ENCODE data around the gene TNFSF13B.
A peak's percentile ranks its signal among the peaks of the same experiment; 100 is the strongest.
"Not testable (repeated sequence)": the region's sequence is repeated elsewhere in the genome, so short reads cannot be mapped to it uniquely, and the experiment has no call there.

TNFSF13B gene

DNA sequence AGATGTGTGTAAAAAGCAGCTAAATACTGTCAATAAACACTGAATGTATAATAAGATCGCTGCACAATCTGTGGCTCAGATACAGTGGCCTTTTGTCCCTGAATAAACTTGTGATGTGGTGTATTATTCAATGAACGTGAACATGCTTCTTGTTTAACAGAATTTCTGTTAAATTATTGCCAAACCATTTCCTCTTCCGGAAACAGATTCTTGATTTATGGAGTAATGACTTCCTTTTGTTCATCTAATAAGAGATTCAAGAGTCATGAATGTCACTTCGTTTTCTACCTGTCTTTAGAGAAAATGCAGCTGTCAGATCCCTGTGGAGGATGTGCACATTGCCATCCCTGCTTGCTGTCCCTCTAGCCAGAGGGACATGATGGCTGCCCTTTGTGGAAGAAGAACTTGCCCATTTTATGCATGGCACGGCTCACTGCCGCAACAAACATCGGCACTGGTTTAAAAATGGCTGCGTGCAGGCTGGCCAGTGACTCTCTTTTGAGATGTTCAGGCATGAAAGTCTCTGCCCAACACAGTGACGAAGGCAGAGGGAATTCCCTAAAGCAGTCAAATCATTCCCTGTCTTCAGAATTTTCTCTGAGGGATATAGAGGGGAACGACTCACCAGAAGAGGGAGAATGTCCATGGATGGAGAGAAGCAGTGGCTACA, 3.1 kb upstream of the TNFSF13B start:
- no peaks in the 10 kb centered on the region for H3K9me3 ChIP-seq (ENCODE audit: control insufficient read depth, low read length)
- H3K36me3 ChIP-seq (ENCODE audit: control insufficient read depth, insufficient read depth, low read length, severe bottlenecking): no peaks in the 10 kb centered on the region
- DNase-seq (ENCODE audit: low read depth): no peak
- H3K4me3 ChIP-seq (ENCODE audit: low read length): no peak overlapping the region
- no peak overlapping the region for H3K9ac ChIP-seq (ENCODE audit: low read length)
- peaks cover 27% of the 10 kb centered on the region for H3K4me1 ChIP-seq (ENCODE audit: control insufficient read depth, insufficient read depth, low read length)
- H3K27me3 ChIP-seq (replicated peaks; ENCODE audit: control insufficient read depth, insufficient read depth, low read length): no peaks in the 10 kb centered on the region

- DNase-seq (ENCODE audit: low read depth): no peak
- no peaks in the 10 kb centered on the region for H3K36me3 ChIP-seq (ENCODE audit: control insufficient read depth, insufficient read depth, low read length, severe bottlenecking)
Measured at GRCh38 chr13:108267347-108267746, 2.2 kb upstream of the TNFSF13B start.

GRCh38 chr13:108267855-108268254, 1.7 kb upstream of the TNFSF13B start:
- not testable (repeated sequence) for H3K27me3 ChIP-seq (replicated peaks; ENCODE audit: control insufficient read depth, insufficient read depth, low read length); H3K36me3 ChIP-seq (ENCODE audit: control insufficient read depth, insufficient read depth, low read length, severe bottlenecking); H3K4me3 ChIP-seq (ENCODE audit: low read length); DNase-seq (ENCODE audit: low read depth); H3K9me3 ChIP-seq (ENCODE audit: control insufficient read depth, low read length); H3K9ac ChIP-seq (ENCODE audit: low read length)
- H3K4me1 ChIP-seq (ENCODE audit: control insufficient read depth, insufficient read depth, low read length): peaks cover 27% of the 10 kb centered on the region

More at GRCh38 chr13:108267347-108267746, 2.2 kb upstream of the TNFSF13B start:
- peaks cover 27% of the 10 kb centered on the region for H3K4me1 ChIP-seq (ENCODE audit: control insufficient read depth, insufficient read depth, low read length)
- no peak overlapping the region for H3K9ac ChIP-seq (ENCODE audit: low read length)
- no peak overlapping the region for H3K4me3 ChIP-seq (ENCODE audit: low read length)
- H3K27me3 ChIP-seq (replicated peaks; ENCODE audit: control insufficient read depth, insufficient read depth, low read length): no peaks in the 10 kb centered on the region
- H3K9me3 ChIP-seq (ENCODE audit: control insufficient read depth, low read length): no peaks in the 10 kb centered on the region

DNA sequence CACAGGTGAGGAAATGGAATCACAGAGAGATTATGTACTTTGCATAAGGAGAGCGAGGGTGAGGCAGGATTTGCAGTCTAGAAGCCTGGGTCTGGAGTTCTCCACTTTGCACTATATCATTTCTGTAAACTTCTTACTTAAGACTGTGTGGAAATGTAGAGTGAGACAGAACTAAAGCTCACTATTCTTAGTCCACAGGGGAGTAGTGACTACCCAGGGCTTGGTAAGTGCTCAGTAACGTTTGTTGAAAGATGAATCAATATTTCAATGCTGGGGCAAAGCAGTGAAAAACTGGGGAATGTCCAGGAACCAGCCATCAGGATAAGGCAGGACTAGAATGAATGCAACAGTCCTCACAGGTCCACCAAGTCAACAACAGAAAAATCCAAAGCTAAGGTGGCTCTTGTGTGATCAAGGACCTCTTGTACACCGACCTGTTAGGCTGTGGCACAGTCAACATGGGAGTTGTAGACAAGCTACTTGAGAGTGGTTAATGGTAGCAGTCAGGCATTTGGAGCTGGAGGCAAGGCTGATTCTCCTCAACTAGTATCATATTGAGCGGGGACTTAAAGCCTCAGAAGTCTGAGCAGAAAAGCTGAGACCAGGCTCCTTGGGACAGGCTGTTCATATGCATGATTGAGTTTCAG, 929 bp upstream of the TNFSF13B start:
- DNase-seq (ENCODE audit: low read depth): peak; percentile 1
- H3K4me1 ChIP-seq (ENCODE audit: control insufficient read depth, insufficient read depth, low read length): peaks cover 27% of the 10 kb centered on the region
- no peaks in the 10 kb centered on the region for H3K9me3 ChIP-seq (ENCODE audit: control insufficient read depth, low read length)
- no peak overlapping the region for H3K9ac ChIP-seq (ENCODE audit: low read length)
- H3K4me3 ChIP-seq (ENCODE audit: low read length): no peak overlapping the region
- no peaks in the 10 kb centered on the region for H3K27me3 ChIP-seq (replicated peaks; ENCODE audit: control insufficient read depth, insufficient read depth, low read length)
- H3K36me3 ChIP-seq (ENCODE audit: control insufficient read depth, insufficient read depth, low read length, severe bottlenecking): no peaks in the 10 kb centered on the region

- H3K9me3 ChIP-seq (ENCODE audit: control insufficient read depth, low read length): no peaks in the 10 kb centered on the region
- H3K27me3 ChIP-seq (replicated peaks; ENCODE audit: control insufficient read depth, insufficient read depth, low read length): no peaks in the 10 kb centered on the region
- peak overlapping the region; percentile 79 for H3K4me3 ChIP-seq (ENCODE audit: low read length)
- no peaks in the 10 kb centered on the region for H3K36me3 ChIP-seq (ENCODE audit: control insufficient read depth, insufficient read depth, low read length, severe bottlenecking)
- no peak for DNase-seq (ENCODE audit: low read depth)
- H3K4me1 ChIP-seq (ENCODE audit: control insufficient read depth, insufficient read depth, low read length): peaks cover 36% of the 10 kb centered on the region
- peak overlapping the region; percentile 74 for H3K9ac ChIP-seq (ENCODE audit: low read length)
Measured at GRCh38 chr13:108270442-108270841, 924 bp downstream of the TNFSF13B start.

GRCh38 chr13:108272333-108272732, 2.8 kb downstream of the TNFSF13B start:
- DNase-seq (ENCODE audit: low read depth): peak; percentile 25
- Histone ChIP-seq H3K4me3 (ENCODE audit: low read length) (no peak overlapping the region), H3K4me1 (ENCODE audit: control insufficient read depth, insufficient read depth, low read length) (peaks cover 46% of the 10 kb centered on the region), H3K27me3 (replicated peaks; ENCODE audit: control insufficient read depth, insufficient read depth, low read length) (no peaks in the 10 kb centered on the region), H3K36me3 (ENCODE audit: control insufficient read depth, insufficient read depth, low read length, severe bottlenecking) (no peaks in the 10 kb centered on the region), H3K9me3 (ENCODE audit: control insufficient read depth, low read length) (no peaks in the 10 kb centered on the region), H3K9ac (ENCODE audit: low read length) (no peak overlapping the region)

GRCh38 chr13:108273429-108274118, 4.1 kb downstream of the TNFSF13B start:
- Histone ChIP-seq H3K4me1 (ENCODE audit: control insufficient read depth, insufficient read depth, low read length) (peaks cover 41% of the 10 kb centered on the region), H3K27me3 (replicated peaks; ENCODE audit: control insufficient read depth, insufficient read depth, low read length) (no peaks in the 10 kb centered on the region), H3K4me3 (ENCODE audit: low read length) (no peak overlapping the region), H3K9me3 (ENCODE audit: control insufficient read depth, low read length) (no peaks in the 10 kb centered on the region), H3K9ac (ENCODE audit: low read length) (no peak overlapping the region), H3K36me3 (ENCODE audit: control insufficient read depth, insufficient read depth, low read length, severe bottlenecking) (no peaks in the 10 kb centered on the region)
- no peak for DNase-seq (ENCODE audit: low read depth)

- Histone ChIP-seq H3K4me3 (ENCODE audit: low read length) (no peak overlapping the region), H3K9ac (ENCODE audit: low read length) (no peak overlapping the region), H3K36me3 (ENCODE audit: control insufficient read depth, insufficient read depth, low read length, severe bottlenecking) (no peaks in the 10 kb centered on the region), H3K9me3 (ENCODE audit: control insufficient read depth, low read length) (no peaks in the 10 kb centered on the region), H3K27me3 (replicated peaks; ENCODE audit: control insufficient read depth, insufficient read depth, low read length) (no peaks in the 10 kb centered on the region), H3K4me1 (ENCODE audit: control insufficient read depth, insufficient read depth, low read length) (peaks cover 30% of the 10 kb centered on the region)
- no peak for DNase-seq (ENCODE audit: low read depth)
Measured at GRCh38 chr13:108274718-108275117, 5.2 kb downstream of the TNFSF13B start.

DNA sequence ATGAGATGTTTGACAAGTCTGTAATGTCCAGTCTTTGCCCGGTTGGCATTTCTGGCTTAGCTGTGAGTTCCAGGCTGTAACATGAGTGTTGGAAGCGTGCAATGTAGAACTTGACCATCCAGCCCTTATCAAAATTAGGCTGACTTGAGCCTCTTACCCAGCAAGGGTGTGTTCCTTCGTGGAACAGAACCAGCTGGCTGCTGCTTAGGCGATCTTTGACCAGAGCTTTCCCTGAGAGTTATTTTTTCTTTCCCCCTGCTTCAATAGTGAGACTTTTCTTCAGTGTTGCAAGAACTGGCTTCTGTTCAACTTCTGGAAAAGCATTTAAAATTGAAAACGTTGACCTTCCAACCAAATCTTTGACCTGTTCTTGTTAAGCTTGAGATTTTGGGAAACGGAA, 6.5 kb downstream of the TNFSF13B start:
- peak; percentile 25 for DNase-seq (ENCODE audit: low read depth)
- Histone ChIP-seq H3K27me3 (replicated peaks; ENCODE audit: control insufficient read depth, insufficient read depth, low read length) (no peaks in the 10 kb centered on the region), H3K9me3 (ENCODE audit: control insufficient read depth, low read length) (no peaks in the 10 kb centered on the region), H3K4me3 (ENCODE audit: low read length) (peak overlapping the region; percentile 40), H3K36me3 (ENCODE audit: control insufficient read depth, insufficient read depth, low read length, severe bottlenecking) (no peaks in the 10 kb centered on the region), H3K9ac (ENCODE audit: low read length) (no peak overlapping the region), H3K4me1 (ENCODE audit: control insufficient read depth, insufficient read depth, low read length) (peaks cover 19% of the 10 kb centered on the region)

- no peaks in the 10 kb centered on the region for H3K27me3 ChIP-seq (replicated peaks; ENCODE audit: control insufficient read depth, insufficient read depth, low read length)
- peaks cover 27% of the 10 kb centered on the region for H3K4me1 ChIP-seq (ENCODE audit: control insufficient read depth, insufficient read depth, low read length)
- H3K9ac ChIP-seq (ENCODE audit: low read length): no peak overlapping the region
- H3K4me3 ChIP-seq (ENCODE audit: low read length): no peak overlapping the region
- H3K9me3 ChIP-seq (ENCODE audit: control insufficient read depth, low read length): no peaks in the 10 kb centered on the region
- DNase-seq (ENCODE audit: low read depth): no peak
- no peaks in the 10 kb centered on the region for H3K36me3 ChIP-seq (ENCODE audit: control insufficient read depth, insufficient read depth, low read length, severe bottlenecking)
Measured at GRCh38 chr13:108278466-108278865, 8.9 kb downstream of the TNFSF13B start.

GRCh38 chr13:108281901-108282300, 12.4 kb downstream of the TNFSF13B start:
- Histone ChIP-seq H3K9ac (ENCODE audit: low read length) (no peak overlapping the region), H3K36me3 (ENCODE audit: control insufficient read depth, insufficient read depth, low read length, severe bottlenecking) (no peaks in the 10 kb centered on the region), H3K9me3 (ENCODE audit: control insufficient read depth, low read length) (no peaks in the 10 kb centered on the region), H3K4me3 (ENCODE audit: low read length) (no peak overlapping the region), H3K27me3 (replicated peaks; ENCODE audit: control insufficient read depth, insufficient read depth, low read length) (no peaks in the 10 kb centered on the region), H3K4me1 (ENCODE audit: control insufficient read depth, insufficient read depth, low read length) (peaks cover 11% of the 10 kb centered on the region)
- DNase-seq (ENCODE audit: low read depth): no peak
